ENCODE results near the gene SYP.
"Not testable (repeated sequence)": the region's sequence is repeated elsewhere in the genome, so short reads cannot be mapped to it uniquely, and the experiment has no call there.

SYP gene

GRCh38 chrX:49166914-49167739 is 32.9 kb downstream of the SYP start:
- DNase-seq (ENCODE audit: low read depth) = peak; percentile 58

GRCh38 chrX:49165901-49166881 is 33.8 kb downstream of the SYP start:
- DNase-seq (ENCODE audit: low read depth) = peak; percentile 55

GRCh38 chrX:49164589-49165360 is 35.2 kb downstream of the SYP start:
- DNase-seq (ENCODE audit: low read depth) = no peak

- DNase-seq (ENCODE audit: low read depth) = peak; percentile 74
Observed at GRCh38 chrX:49163555-49164419, 36.2 kb downstream of the SYP start.

- DNase-seq (ENCODE audit: low read depth) = no peak
Observed at GRCh38 chrX:49162620-49163019, 37.4 kb downstream of the SYP start, which contains the start of gene MAGIX. Gene MAGIX (plus strand): TSS chrX:49162758. CDS start chrX:49162890, 132 bp downstream.

- no peak for DNase-seq (ENCODE audit: low read depth)
Observed at GRCh38 chrX:49161632-49162031, 38.4 kb downstream of the SYP start.

- DNase-seq (ENCODE audit: low read depth) = no peak
Observed at GRCh38 chrX:49160908-49161307, 39.1 kb downstream of the SYP start.

GRCh38 chrX:49157194-49157593 is 42.8 kb downstream of the SYP start:
- no peak for DNase-seq (ENCODE audit: low read depth)

- DNase-seq (ENCODE audit: low read depth) = peak; percentile 73
Observed at GRCh38 chrX:49155900-49156837, 43.8 kb downstream of the SYP start.

- DNase-seq (ENCODE audit: low read depth) = no peak
Observed at GRCh38 chrX:49155243-49155899, 44.6 kb downstream of the SYP start.

- no peak for DNase-seq (ENCODE audit: low read depth)
Observed at GRCh38 chrX:49153467-49153866, 46.5 kb downstream of the SYP start.

- not testable (repeated sequence) for DNase-seq (ENCODE audit: low read depth)
Observed at GRCh38 chrX:49149291-49149690, 50.7 kb downstream of the SYP start.

- DNase-seq (ENCODE audit: low read depth) = not testable (repeated sequence)
Observed at GRCh38 chrX:49148390-49149100, 51.4 kb downstream of the SYP start.

GRCh38 chrX:49147936-49148335 is 52.1 kb downstream of the SYP start:
- no peak for DNase-seq (ENCODE audit: low read depth)

GRCh38 chrX:49147282-49147681 is 52.7 kb downstream of the SYP start:
- no peak for DNase-seq (ENCODE audit: low read depth)

- DNase-seq (ENCODE audit: low read depth) = not testable (repeated sequence)
Observed at GRCh38 chrX:49143154-49143553, 56.8 kb downstream of the SYP start.

GRCh38 chrX:49142264-49142663 is 57.7 kb downstream of the SYP start:
- DNase-seq (ENCODE audit: low read depth) = not testable (repeated sequence)

GRCh38 chrX:49139713-49140112 is 60.3 kb downstream of the SYP start:
- DNase-seq (ENCODE audit: low read depth) = no peak
